GM10248 (cell line): Measurements from ENCODE around the gene B3GALNT2.

Experiments
- CTCF ChIA-PET: fragments of 300-600 bp; sonication (Branson Sonifier 250); formaldehyde crosslinking; extraction: SDS; loops from one replicate; lab custom pipeline; 2021; ENCODE audit warnings: antibody characterized with exemption; lab: Yijun Ruan, JAX
- POLR2A ChIA-PET: fragments of 350-650 bp; sonication (Branson Sonifier 250); formaldehyde crosslinking; extraction: SDS; loops from one replicate; lab custom pipeline; 2020; ENCODE audit warnings: antibody characterized with exemption; lab: Yijun Ruan, JAX
- DNase-seq: peaks from one replicate; pipeline ENCODE4 v3.0.0; 2012; ENCODE audit errors: extremely low spot score
- TF ChIP-seq, protein P1 (sequence below): IDR thresholded peaks from 2 replicates; pipeline ENCODE4 v1.5.1; 2012; ENCODE audit warnings: mild to moderate bottlenecking, low read depth; ENCODE audit errors: extremely low read depth, missing control alignments, control extremely low read depth

Gene B3GALNT2

GRCh38 chr1:235503403-235504121 is 690 bp downstream of the B3GALNT2 start:
- peak; percentile 47 for DNase-seq
- POLR2A ChIA-PET = interaction anchor here (0.5 to 1.1 kb wide), 2 partner anchors 92 to 145 kb away, joined by 3 read pairs; no protein-coding TSS in a partner anchor
- TF ChIP-seq, protein P1, sequence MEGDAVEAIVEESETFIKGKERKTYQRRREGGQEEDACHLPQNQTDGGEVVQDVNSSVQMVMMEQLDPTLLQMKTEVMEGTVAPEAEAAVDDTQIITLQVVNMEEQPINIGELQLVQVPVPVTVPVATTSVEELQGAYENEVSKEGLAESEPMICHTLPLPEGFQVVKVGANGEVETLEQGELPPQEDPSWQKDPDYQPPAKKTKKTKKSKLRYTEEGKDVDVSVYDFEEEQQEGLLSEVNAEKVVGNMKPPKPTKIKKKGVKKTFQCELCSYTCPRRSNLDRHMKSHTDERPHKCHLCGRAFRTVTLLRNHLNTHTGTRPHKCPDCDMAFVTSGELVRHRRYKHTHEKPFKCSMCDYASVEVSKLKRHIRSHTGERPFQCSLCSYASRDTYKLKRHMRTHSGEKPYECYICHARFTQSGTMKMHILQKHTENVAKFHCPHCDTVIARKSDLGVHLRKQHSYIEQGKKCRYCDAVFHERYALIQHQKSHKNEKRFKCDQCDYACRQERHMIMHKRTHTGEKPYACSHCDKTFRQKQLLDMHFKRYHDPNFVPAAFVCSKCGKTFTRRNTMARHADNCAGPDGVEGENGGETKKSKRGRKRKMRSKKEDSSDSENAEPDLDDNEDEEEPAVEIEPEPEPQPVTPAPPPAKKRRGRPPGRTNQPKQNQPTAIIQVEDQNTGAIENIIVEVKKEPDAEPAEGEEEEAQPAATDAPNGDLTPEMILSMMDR = no peak
- CTCF ChIA-PET = interaction anchor here (0.7 to 3.3 kb wide), 31 partner anchors 7 to 1066 kb away, joined by 3 to 40 read pairs (median 4); no protein-coding TSS in a partner anchor

DNA sequence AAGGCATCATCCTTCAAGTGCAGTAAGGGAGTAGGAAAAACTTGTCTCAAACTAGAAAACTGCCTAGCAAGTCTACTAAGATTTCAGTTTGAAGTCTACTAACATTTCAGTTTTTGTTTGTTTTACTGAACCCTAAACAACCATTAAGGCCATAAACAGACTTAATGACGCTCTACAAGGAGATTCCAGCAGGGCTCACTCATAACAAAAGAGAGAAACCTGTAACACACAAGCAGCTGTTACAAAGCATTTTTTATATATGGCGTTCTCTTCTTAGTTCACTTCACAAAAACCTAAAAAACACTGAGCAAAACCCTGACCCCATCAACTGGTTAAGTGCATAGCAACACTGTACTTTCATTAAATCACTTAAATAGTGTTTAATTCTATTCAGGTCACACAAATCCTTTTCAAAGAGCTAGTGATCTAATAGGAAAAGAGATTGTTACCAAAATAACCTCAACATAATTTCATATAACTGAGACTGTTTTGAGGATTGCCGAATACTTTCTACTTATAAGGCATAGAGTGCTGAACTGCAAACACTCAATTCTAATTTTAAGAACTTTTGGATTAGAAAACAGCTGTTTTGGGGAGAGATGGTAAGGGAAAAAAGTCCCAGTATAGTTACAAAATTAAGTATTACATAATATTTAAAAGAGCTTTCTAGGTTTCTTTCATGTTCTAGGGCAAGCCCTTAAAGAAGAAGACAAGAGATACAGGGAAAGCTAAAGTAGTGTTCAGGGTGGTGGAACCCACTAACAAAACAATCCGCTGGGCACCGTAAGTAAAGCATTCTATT is 1.4 kb downstream of the B3GALNT2 start:
- no peak for DNase-seq
- ChIA-PET POLR2A (interaction anchor here (0.6 kb wide), 1 partner anchor 394 kb away, joined by 5 read pairs; no protein-coding TSS in a partner anchor), CTCF (interaction anchor here (1.0 to 3.3 kb wide), 7 partner anchors 9 to 469 kb away, joined by 3 to 40 read pairs (median 12); no protein-coding TSS in a partner anchor)
- TF ChIP-seq, protein P1 = no peak

GRCh38 chr1:235500971-235501540 is 3.2 kb downstream of the B3GALNT2 start:
- TF ChIP-seq, protein P1 = no peak
- CTCF ChIA-PET = no interaction called here
- POLR2A ChIA-PET = no interaction called here
- no peak for DNase-seq

GRCh38 chr1:235495551-235495950 is 8.7 kb downstream of the B3GALNT2 start:
- TF ChIP-seq, protein P1 = no peak
- DNase-seq = no peak
- CTCF ChIA-PET = interaction anchor here (0.7 to 4.3 kb wide), 2 partner anchors 8 to 288 kb away, joined by 3 to 29 read pairs; partner anchors contain the start of gene B3GALNT2
- POLR2A ChIA-PET = no interaction called here

GRCh38 chr1:235495030-235495429 is 9.2 kb downstream of the B3GALNT2 start:
- TF ChIP-seq, protein P1 = no peak
- CTCF ChIA-PET = interaction anchor here (0.7 to 4.3 kb wide), 2 partner anchors 9 to 289 kb away, joined by 3 to 29 read pairs; partner anchors contain the start of gene B3GALNT2
- DNase-seq = no peak
- POLR2A ChIA-PET = no interaction called here

DNA sequence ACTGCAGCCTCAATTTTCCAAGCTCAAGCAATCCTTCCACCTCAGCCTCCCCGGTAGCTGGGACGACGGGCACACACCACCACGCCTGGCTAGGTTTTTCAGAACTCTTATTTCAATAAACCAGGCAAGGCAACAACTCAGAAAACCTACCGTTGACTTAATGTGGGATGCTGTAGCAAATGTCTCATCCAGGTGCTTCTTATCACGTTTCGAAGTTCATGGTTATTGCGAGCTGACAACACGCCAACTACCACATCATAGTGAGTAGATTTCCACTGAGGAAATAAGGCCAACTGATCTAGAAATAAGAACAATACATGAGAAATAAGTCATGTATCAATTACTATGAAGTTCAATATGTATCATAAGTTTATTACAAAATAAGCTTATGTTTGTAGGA is 9.7 kb downstream of the B3GALNT2 start:
- no peak for DNase-seq
- TF ChIP-seq, protein P1 = no peak
- ChIA-PET POLR2A (no interaction called here), CTCF (interaction anchor here (4.3 kb wide), 1 partner anchor 9 kb away, joined by 29 read pairs; the partner anchor contains the start of gene B3GALNT2)
